ENCODE measurements around the gene ANKRD26.
A peak's percentile ranks its signal among the peaks of the same experiment; 100 is the strongest.
"Not testable (repeated sequence)": the region's sequence is repeated elsewhere in the genome, so short reads cannot be mapped to it uniquely, and the experiment has no call there.

The ANKRD26 gene

DNA sequence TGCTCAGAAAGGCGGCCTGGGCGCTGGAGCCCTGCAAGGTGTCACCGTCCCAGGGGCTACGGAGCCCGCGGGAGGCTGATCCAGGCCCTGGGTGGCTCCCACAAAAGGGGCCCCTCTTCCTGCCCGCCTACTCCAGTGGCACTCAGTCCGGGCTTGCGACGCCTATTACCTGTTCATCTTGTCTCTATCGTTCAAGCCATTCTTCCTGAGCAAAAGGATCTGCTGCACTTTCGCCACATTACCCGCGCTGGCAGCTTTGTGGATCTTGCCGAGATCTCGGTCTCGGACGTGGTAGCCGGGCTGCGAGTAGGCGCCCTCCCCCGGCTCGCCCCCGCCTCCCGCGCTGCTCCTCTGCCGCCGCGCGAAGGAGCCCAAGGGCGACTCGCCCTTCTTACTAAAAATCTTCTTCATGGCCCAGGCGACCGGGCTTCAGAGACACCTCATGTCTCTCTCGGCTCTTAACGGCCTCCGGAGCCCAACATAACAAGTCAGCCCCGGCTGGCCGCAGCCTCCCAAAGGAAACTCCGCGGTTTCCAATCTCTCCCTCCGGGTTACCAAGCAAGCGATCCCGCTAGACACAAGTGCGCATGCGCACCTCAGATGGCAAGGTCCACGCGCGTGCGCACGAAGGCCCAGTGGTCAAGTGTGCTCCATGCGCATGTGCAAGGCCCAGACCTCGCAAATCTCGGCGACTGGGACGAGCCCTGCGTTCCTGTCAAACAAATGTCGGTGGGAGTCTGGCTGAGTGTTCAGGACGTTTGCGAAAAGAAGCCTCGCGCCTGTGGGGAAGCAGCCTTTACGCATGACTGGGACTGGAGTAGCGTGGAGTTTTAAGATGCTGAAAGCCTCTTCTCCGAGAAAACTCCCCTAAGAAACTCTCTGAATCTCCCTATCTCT is at the start of gene ANKRD26:
ANKRD26 (minus strand) TSS at position 579 of the 897 bp plus-strand sequence; CDS start at position 411, 168 bp downstream.
- peak; percentile 96 for DNase-seq

DNA sequence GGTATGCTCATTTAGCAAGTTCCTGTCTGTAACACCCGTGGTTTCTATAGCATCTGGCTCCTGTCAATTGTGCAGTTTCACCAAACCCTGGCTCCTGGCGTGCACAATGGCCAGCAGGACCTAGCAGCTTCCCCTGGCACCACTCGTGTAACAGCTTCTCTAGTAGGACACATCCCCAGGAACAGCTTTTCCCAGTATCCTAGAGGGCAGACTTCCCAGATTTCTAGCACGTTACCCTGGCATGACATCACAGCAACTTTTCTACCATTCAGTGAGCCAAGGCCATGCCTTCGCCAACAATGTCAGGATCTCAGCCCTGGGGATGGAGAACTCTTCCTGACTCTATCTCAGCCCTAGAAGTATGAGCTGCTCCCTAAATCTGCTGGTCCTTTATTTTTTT is 47.4 kb upstream of the ANKRD26 start:
- no peak for DNase-seq

GRCh38 chr10:27145937-27146336 is 45.6 kb upstream of the ANKRD26 start:
- DNase-seq: no peak

GRCh38 chr10:27143686-27144085 is 43.4 kb upstream of the ANKRD26 start:
- DNase-seq: no peak

DNA sequence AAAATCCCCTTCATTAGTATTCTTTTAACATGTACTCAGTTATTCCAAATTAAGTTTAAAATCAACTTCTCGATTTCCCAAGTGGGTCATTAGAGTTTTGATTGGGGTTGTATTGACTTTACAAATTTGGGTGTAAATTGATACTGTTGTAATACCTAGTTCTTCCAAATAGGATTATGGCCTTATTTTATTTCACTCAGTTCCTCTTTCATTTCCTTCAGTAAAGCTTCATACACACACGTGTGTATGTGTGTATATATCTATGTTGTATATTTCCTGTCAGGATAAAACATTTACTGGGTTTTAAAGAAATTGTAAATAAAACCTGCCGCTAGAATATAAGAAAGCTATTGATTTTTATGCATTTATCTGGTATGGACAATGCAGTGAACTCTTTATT is 38.0 kb upstream of the ANKRD26 start:
- no peak for DNase-seq

GRCh38 chr10:27134371-27134770 is 34.1 kb upstream of the ANKRD26 start:
- DNase-seq: no peak

DNA sequence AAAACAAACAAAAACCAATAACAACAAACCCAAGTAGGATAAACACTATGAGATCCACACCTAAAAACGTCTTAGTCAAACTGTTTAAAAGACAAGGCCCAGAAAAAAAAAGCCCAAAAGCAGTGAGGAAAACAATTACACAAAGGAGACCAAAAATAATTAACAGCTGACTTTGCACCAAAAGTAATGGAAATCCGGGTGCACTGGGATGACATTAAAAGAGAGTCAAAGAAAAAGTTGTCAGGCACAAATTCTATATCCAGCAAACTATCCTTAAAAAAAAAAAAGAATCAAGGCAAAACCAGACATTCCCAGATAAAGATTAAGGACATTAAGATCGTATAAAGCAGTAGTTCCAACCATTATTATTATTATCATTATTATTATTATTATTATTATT is 7.9 kb upstream of the ANKRD26 start:
- no peak for DNase-seq

DNA sequence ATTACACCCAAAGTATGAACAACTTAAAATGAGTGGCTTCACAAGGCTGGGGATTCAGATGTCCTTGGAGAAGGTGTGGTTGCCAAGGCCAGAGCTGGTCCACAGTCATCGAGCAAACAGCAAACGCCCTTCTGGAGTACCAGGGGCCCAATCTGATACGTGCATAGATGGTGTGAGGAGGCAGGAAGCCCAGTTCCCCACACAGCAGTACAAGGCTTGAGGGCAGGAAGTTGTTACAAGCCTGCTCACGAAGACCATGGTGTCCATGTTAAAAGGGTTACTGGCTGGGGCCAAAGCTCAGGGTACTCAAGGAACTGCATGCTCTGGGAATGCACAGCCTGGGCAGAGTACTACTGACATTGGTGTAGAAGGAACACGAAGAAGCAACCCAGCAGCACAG is 4.6 kb upstream of the ANKRD26 start:
- DNase-seq: no peak

DNA sequence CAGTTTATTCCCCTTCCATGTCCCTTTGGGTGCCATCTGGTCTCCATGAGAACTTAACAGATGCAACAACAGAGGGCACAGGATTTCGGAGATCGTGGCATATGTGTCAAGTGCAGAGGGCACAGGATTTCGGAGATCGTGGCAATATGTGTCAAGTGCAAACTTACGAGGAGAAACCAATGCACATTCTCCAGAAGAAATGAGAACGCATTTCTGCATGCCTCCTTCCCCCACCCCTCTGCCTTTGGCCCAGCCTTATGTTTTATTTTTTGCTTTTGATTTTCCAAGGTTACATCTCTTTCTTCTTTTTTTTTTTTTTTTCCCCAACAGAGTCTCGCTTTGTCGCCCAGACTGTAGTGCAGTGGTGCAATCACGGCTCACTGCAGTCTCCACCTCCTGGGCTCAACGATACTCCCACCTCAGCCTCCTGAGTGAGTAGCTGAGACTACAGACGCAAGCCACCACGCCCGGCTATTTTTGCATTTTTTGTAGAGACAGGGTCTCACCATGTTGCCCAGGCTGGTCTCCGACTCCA is 586 bp upstream of the ANKRD26 start:
- DNase-seq: no peak

GRCh38 chr10:27099448-27099847 is 846 bp downstream of the ANKRD26 start:
- DNase-seq: no peak

DNA sequence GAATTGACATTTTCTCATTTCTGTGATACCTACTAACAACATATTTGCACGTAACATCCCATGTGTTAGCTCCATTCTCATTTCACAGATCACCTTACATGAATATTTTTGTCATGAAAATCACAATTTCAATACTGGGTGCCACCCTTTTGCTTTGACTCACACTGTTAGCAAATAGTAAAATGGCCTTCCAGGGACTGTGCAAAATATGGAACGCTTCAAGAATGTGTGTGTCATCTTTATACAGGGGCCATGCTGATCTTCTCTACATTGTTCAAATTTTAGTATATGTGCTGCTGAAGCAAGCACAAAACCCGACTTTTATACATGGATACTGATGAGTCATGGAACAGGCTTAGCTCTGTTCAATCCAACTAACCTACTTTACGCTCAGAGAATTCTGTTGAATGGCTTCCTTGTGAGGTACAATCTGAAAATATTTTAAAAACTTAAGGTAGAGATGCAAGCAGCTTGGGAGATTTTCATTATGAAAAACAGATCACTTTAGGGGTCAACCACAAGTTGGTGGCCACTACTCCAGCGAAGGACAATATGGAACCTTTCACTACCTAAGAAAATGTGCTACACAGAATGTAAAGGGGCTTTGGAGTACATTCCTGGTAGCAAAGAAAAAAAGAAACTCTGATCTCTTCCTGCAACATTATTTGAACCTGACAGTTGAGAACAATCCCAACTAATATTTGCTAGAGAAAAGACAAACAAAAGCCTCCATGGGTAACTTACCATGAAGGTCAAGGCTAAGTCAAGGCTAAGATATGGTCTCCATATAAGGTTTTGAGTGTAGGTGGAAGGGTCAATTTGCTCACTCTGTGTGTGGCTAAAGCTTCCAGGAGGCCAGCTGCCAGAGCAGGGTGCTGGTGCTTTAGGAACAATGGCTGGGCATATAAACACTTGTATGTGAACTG is 11.9 kb downstream of the ANKRD26 start:
- DNase-seq: no peak

DNA sequence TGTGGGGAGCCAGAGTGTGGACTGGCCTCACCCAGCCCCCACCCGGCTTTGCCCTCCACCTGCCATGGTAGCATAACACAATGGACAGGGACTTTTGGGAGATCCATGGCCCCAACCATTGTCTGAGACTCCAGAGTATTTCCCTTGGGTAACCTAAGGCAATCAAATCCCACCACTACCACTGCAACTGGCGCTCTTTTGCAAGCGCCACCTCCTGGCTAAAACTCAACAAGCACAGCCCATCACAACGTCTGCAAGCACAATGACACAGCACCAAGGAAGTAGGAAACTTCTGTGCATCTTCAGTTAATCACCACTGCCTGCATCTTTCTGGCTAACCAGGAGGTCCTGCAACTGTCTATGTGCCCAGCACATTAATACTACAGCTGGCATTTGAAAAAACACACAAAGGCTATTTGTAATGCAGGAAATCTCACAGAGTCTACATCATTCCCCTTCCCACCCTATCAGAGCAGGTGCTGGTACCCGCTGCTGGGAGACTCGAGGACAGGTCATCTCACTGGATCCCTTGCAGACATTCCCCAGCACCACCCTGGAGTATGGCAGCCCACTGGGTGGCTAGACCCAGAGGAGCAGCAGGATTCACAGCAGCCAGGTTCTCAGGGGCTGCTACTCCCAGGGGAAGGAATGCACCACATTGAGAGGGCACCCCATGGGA is 27.7 kb downstream of the ANKRD26 start:
- no peak for DNase-seq

- DNase-seq: no peak
Observed at GRCh38 chr10:27068217-27068891, 31.9 kb downstream of the ANKRD26 start.

GRCh38 chr10:27065084-27065483 is 35.2 kb downstream of the ANKRD26 start:
- no peak for DNase-seq

GRCh38 chr10:27052656-27053055 is 47.6 kb downstream of the ANKRD26 start:
- no peak for DNase-seq

DNA sequence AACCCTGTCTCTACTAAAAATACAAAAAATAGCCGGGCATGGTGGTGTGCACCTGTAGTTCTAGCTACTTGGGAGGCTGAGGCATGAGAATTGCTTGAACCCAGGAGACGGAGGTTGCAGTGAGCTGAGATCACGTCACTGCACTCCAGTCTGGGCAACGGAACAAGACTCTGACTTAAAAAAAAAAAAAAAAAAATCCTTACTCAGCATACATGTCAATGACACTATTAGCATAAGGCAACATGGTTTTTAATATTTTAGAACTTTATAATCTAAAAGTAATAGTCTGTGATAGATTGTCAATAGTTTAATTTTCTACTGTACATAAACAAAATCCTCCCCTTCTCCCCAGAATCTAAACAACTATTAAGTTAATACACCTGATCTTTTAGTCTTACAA is 55.0 kb downstream of the ANKRD26 start:
- not testable (repeated sequence) for DNase-seq

DNA sequence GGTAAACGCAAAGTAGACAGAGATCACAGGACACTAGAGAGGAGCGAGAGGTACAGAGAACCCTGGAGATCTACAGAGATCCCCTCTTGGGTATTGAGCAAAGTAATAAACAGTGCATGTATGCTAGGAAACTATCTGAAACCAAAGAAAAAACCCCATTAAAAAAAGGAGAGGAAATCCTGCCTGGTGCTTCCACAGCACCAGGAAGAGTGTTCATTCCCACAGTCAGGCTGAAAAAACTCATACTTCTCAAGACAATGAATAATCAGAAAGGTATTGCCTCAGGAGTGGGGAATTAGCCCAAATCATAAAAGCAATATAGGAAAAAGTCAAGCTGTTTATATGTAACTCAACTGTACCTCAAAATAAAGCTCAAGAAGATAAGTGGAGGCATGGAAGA is 59.1 kb downstream of the ANKRD26 start:
- no peak for DNase-seq

- no peak for DNase-seq
Observed at GRCh38 chr10:27038168-27038567, 62.1 kb downstream of the ANKRD26 start.

DNA sequence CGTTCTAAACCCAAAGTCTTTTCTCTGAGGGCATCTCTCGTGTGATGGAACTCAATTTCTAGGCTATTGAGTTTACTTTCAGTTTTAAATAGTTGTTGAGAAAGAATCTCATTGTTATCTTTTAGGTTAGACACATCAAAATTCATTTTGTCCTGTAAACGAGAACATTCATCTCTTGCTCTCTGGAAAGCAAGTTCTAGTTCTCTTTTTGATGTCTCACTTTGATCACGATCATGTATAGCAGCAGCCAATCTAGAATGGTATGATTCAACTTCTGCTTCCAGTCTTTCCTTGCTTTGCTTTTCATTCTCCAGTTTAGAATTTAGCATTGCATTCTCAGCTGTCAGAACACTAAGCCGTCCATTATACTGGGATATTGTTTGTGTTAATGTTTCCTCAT is 65.1 kb downstream of the ANKRD26 start:
- no peak for DNase-seq

- DNase-seq: no peak
Observed at GRCh38 chr10:27030060-27030459, 70.2 kb downstream of the ANKRD26 start.

DNA sequence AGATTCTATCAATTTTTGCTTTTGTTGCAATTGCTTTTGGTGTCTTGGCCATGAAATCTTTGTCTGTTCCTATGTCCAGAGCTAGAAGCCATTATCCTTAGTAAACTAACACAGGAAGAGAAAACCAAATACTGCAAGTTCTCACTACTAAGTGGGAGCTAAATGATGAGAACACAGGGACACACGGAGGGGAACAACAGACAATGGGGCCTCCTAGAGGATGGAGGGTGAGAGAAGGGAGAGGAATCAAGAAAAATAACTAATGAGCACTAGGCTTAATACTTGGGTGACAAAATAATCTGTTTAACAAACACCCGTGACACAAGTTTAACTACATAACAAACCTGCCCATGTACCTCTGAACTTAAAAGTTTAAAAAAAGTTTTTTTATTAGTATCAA is 78.2 kb downstream of the ANKRD26 start:
- DNase-seq: no peak

GRCh38 chr10:27020243-27020642 is 80.1 kb downstream of the ANKRD26 start:
- DNase-seq: no peak
